Activated T-helper 1 cell treated with anti-CD3 and anti-CD28 coated beads, Interleukin-12 subunit alpha, Interleukin-12 subunit beta, Interleukin-2, Interleukin-4 antibody, amounts not matched to agents 30 ng/mL and 10 ng/mL and 1 ng/mL, durations not matched to agents 14 hours and 24 hours and 36 hours (primary cell): ENCODE data around the gene KAZN. TPM values are rescaled to one million over a fixed set of nuclear protein-coding genes. Genes with fewer than 3 reads are reported as not detected.

Experiments
- DNase-seq: peaks from one replicate; pipeline ENCODE4 v3.0.0; 2021; ENCODE audit warnings: low spot score
- H3K27ac Mint-ChIP-seq: one replicate; pipeline ENCODE4 v1.8.0; 2021; ENCODE audit warnings: mild to moderate bottlenecking, mixed read lengths
- H3K27me3 Mint-ChIP-seq: one replicate; pipeline ENCODE4 v1.8.0; 2022; ENCODE audit warnings: mild to moderate bottlenecking, moderate library complexity, mixed read lengths; ENCODE audit not compliant: insufficient read depth
- H3K36me3 Mint-ChIP-seq: one replicate; pipeline ENCODE4 v1.8.0; 2021; ENCODE audit warnings: low read depth, mixed read lengths
- H3K4me1 Mint-ChIP-seq: one replicate; pipeline ENCODE4 v1.8.0; 2021; ENCODE audit warnings: low read depth, mixed read lengths
- H3K4me3 Mint-ChIP-seq: one replicate; pipeline ENCODE4 v1.8.0; 2021; ENCODE audit warnings: mild to moderate bottlenecking, moderate library complexity, mixed read lengths
- H3K9me3 Mint-ChIP-seq: one replicate; pipeline ENCODE4 v1.8.0; 2021; ENCODE audit warnings: mixed read lengths
- intact Hi-C: fragments of 100-400 bp; cut with micrococcal nuclease; formaldehyde crosslinking; loops from one replicate; pipeline ENCODE4 v1.15.1; 2024
- total RNA-seq: library from RNA; stranded (reverse); gene quantifications from 2 replicates; pipeline ENCODE4 v1.2.3, GENCODE V29; 2022

KAZN gene
- total RNA-seq = 0.54 and 0.91 TPM in 2 replicates

- H3K4me1 Mint-ChIP-seq = no peaks in the 10 kb centered on the region
- DNase-seq = no peak
- no peaks in the 10 kb centered on the region for H3K9me3 Mint-ChIP-seq
- intact Hi-C loops = no loop called here
- H3K36me3 Mint-ChIP-seq = no peaks in the 10 kb centered on the region
- no peak within 1 kb of the TSS for H3K27ac Mint-ChIP-seq
- no peak within 1 kb of the TSS for H3K4me3 Mint-ChIP-seq
- peaks cover 39% of the 10 kb centered on the region for H3K27me3 Mint-ChIP-seq
Observed at GRCh38 chr1:14598498-14599182, at the start of gene KAZN. Gene KAZN (plus strand): TSS chr1:14598685.

- Mint-ChIP-seq H3K4me1 (no peaks in the 10 kb centered on the region), H3K9me3 (no peaks in the 10 kb centered on the region), H3K4me3 (no peak overlapping the region), H3K27me3 (peaks cover 2% of the 10 kb centered on the region), H3K36me3 (no peaks in the 10 kb centered on the region), H3K27ac (no peak overlapping the region)
- DNase-seq = no peak
- intact Hi-C loops = no loop called here
Observed at GRCh38 chr1:14549897-14550620, 48.4 kb upstream of the KAZN start.

DNA sequence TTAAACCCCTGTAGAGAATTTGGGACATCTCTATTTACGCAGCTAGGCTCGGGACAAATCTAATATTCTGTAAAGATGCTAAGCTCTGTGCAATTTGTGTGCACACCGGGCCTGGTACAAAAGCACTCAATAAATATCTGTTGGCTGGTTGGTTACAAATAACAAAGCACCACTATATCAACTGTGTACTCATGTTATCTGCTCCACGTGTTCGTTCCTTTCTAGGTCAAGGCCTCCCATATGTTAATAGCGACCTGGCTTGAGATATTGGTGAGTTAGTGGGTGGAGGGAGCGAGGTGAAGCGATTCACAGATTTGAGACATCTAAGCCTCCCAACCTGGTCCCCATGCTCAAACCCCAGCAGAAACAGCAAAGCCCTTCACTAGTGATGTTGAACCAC, 47.1 kb upstream of the KAZN start:
- Mint-ChIP-seq H3K9me3 (no peaks in the 10 kb centered on the region), H3K4me3 (no peak overlapping the region), H3K27me3 (peaks cover 2% of the 10 kb centered on the region), H3K27ac (no peak overlapping the region), H3K4me1 (no peaks in the 10 kb centered on the region), H3K36me3 (no peaks in the 10 kb centered on the region)
- DNase-seq = no peak
- intact Hi-C loops = no loop called here

GRCh38 chr1:14552246-14552965, 46.1 kb upstream of the KAZN start:
- intact Hi-C loops = no loop called here
- H3K27ac Mint-ChIP-seq = no peak overlapping the region

GRCh38 chr1:14553711-14554110, 44.8 kb upstream of the KAZN start:
- Mint-ChIP-seq H3K9me3 (no peaks in the 10 kb centered on the region), H3K27ac (no peak overlapping the region), H3K4me1 (no peaks in the 10 kb centered on the region), H3K4me3 (no peak overlapping the region), H3K36me3 (no peaks in the 10 kb centered on the region), H3K27me3 (no peaks in the 10 kb centered on the region)
- intact Hi-C loops = no loop called here
- DNase-seq = no peak

More at GRCh38 chr1:14552246-14552965, 46.1 kb upstream of the KAZN start:
- Mint-ChIP-seq H3K9me3 (no peaks in the 10 kb centered on the region), H3K4me1 (no peaks in the 10 kb centered on the region), H3K27me3 (peaks cover 2% of the 10 kb centered on the region), H3K4me3 (no peak overlapping the region), H3K36me3 (no peaks in the 10 kb centered on the region)
- DNase-seq = no peak

- Mint-ChIP-seq H3K9me3 (no peaks in the 10 kb centered on the region), H3K4me3 (no peak overlapping the region), H3K4me1 (no peaks in the 10 kb centered on the region), H3K36me3 (no peaks in the 10 kb centered on the region), H3K27me3 (no peaks in the 10 kb centered on the region), H3K27ac (no peak overlapping the region)
- intact Hi-C loops = no loop called here
- DNase-seq = no peak
Observed at GRCh38 chr1:14555091-14555490, 43.4 kb upstream of the KAZN start.

DNA sequence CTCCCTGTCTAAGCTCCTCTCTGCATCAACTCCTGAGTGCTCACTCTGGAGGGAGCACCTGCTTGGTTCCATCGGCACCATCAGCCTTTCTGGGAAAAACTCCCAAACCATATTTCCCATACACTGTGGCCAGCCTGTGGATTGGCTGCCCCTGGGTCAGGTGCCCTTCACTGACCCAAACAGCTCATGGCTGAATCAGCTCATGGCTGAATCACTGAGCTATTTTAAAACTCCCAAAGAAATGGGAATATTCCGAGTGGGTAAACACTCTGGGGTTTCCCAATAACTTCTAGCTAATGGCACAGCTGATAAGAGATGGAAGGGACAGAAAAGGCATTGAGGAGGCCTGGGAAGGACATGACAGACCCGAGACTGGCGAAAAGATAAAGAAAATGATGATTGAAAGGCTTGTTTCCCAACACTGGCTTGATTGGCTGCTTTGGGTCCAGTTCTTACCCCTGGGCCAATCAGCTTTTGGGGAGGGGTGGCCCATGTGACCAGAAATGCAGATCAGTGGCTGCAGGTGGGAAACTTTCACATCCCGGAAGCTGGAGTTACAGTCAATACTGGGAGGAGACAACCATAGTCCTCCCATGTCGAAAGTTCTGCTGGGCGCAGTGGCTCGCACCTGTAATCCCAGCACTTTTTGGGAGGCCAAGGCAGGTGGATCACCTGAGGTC, 37.3 kb upstream of the KAZN start:
- Mint-ChIP-seq H3K4me3 (no peak overlapping the region), H3K4me1 (no peaks in the 10 kb centered on the region), H3K27ac (no peak overlapping the region), H3K27me3 (no peaks in the 10 kb centered on the region), H3K36me3 (no peaks in the 10 kb centered on the region), H3K9me3 (no peaks in the 10 kb centered on the region)
- intact Hi-C loops = no loop called here
- no peak for DNase-seq

DNA sequence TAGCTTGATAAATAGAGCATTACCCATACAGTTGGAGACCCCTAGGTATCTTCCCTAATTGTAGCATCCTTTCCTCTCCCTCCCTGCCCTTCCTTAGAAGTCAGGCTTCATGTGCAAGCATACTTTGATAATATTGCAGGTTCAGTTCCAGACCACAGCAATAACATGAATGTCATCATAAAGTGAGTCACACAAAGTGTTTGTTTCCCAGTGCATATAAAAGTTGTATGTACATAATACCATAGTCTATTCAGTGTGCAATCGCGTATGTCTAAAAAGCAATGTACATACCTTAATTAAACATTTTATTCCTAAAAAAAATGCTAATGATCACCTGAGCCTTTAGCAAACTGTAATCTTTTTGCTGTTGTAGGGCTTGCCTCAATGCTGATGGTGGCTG, 33.4 kb upstream of the KAZN start:
- no peak for DNase-seq
- no peak overlapping the region for H3K27ac Mint-ChIP-seq
- H3K36me3 Mint-ChIP-seq = no peaks in the 10 kb centered on the region
- H3K4me1 Mint-ChIP-seq = no peaks in the 10 kb centered on the region
- H3K9me3 Mint-ChIP-seq = no peaks in the 10 kb centered on the region
- H3K4me3 Mint-ChIP-seq = no peak overlapping the region
- H3K27me3 Mint-ChIP-seq = peaks cover 2% of the 10 kb centered on the region
- intact Hi-C loops = no loop called here

- Mint-ChIP-seq H3K27me3 (peaks cover 2% of the 10 kb centered on the region), H3K4me1 (no peaks in the 10 kb centered on the region), H3K27ac (no peak overlapping the region), H3K9me3 (no peaks in the 10 kb centered on the region), H3K36me3 (no peaks in the 10 kb centered on the region), H3K4me3 (no peak overlapping the region)
- DNase-seq = no peak
- intact Hi-C loops = no loop called here
Observed at GRCh38 chr1:14567056-14567455, 31.4 kb upstream of the KAZN start.

DNA sequence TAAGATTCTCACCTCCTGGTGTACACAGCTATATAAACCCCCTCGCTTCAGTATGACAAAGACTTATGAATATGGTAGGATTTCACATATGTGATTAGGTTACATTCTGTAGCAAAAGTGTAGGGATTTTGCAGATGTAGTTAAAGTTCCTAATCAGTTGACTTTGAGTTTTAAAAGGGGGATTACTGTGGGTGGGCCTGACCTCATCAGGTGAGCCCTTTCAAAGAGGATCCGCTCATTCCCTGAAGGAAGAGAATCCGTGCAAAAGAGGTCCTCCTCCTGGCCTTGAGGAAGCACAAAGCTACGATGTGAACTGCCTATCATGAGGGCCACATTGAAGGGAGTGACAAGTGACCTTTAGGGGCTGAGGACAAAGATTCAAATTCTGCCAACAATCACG, 30.6 kb upstream of the KAZN start:
- no peaks in the 10 kb centered on the region for H3K36me3 Mint-ChIP-seq
- H3K4me3 Mint-ChIP-seq = no peak overlapping the region
- DNase-seq = no peak
- no peaks in the 10 kb centered on the region for H3K4me1 Mint-ChIP-seq
- H3K27ac Mint-ChIP-seq = no peak overlapping the region
- no peaks in the 10 kb centered on the region for H3K9me3 Mint-ChIP-seq
- H3K27me3 Mint-ChIP-seq = peaks cover 2% of the 10 kb centered on the region
- intact Hi-C loops = no loop called here

DNA sequence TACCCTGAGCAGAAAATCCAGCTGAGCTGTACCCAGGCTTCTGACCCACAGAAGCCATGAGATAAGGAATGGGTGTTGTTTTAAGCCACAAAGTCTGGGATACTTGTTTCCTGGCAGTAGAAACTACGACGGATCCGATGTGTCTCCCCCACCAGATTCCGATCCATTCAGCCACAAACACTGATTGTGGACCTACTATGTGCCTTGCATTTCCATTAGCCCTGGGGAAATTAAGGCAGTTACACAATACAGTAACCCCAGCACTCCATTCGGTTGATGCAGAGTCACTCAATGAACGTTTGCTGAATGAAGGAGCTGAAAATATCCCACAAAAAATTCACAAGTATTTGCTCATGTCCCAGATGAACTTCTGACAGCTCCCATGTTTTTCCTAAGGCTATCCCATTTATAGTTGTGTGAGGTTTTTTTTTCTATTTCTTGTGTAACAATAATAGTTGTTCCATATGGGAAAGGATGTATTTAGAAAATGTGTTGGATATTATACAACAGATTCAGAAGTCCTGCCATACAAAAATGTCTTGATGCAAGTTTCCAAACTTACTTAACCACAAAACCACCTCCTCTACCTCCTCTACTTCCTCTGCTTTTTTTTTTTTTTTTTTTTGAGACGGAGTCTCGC, 29.6 kb upstream of the KAZN start:
- Mint-ChIP-seq H3K27ac (no peak overlapping the region), H3K4me1 (no peaks in the 10 kb centered on the region), H3K27me3 (peaks cover 2% of the 10 kb centered on the region), H3K36me3 (no peaks in the 10 kb centered on the region), H3K4me3 (no peak overlapping the region), H3K9me3 (no peaks in the 10 kb centered on the region)
- intact Hi-C loops = no loop called here
- DNase-seq = no peak

GRCh38 chr1:14570514-14570913, 28.0 kb upstream of the KAZN start:
- H3K9me3 Mint-ChIP-seq = no peaks in the 10 kb centered on the region
- H3K27ac Mint-ChIP-seq = no peak overlapping the region
- peaks cover 2% of the 10 kb centered on the region for H3K27me3 Mint-ChIP-seq
- no peaks in the 10 kb centered on the region for H3K4me1 Mint-ChIP-seq
- no peaks in the 10 kb centered on the region for H3K36me3 Mint-ChIP-seq
- no peak overlapping the region for H3K4me3 Mint-ChIP-seq
- intact Hi-C loops = no loop called here
- no peak for DNase-seq
